Measurements from ENCODE around the gene SGSH. TPM values are rescaled to one million over a fixed set of nuclear protein-coding genes. Genes with fewer than 3 reads are reported as not detected.

The SGSH gene
- polyA plus RNA-seq, 1 donor (not counting 4 experiments of a cell fraction or from before 2014, with no cell fraction given): 9.6 TPM

DNA sequence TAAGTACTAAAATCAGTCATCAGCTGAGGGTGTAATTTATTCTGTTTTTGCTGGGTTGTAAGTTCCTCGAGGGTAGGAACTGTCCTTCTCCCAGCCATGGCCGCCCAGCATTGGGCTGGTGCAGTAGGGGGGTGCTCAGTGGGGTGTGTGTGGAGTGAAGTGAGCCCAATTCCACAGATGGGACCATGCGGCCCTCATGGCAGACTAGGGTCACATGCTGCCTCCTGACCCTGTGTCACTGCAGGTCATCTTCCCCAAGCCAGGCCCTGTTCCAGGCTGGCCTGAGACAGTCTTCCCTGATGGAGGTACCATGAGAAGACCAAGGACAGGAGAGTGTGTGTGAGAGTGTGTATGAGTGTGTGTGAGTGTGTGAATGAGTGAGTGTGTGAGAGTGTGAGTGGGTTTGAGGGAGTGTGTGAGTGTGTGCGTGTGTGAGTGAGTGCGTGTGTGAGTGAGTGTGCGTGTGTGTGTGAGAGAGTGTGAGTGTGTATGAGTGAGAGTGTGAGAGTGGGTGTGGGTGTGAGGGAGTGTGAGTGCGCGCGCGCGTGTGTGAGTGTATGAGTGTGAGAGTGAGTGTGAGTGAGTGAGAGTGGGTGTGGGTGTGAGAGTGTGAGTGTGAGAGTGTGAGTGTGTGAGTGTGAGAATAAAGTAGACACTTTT is 3.8 kb upstream of the SGSH start:
- TF ChIP-seq EZH2 (IDR thresholded peaks at IDR 0.05; ENCODE audit: low read length): no peak
- TF ChIP-seq, protein P1, sequence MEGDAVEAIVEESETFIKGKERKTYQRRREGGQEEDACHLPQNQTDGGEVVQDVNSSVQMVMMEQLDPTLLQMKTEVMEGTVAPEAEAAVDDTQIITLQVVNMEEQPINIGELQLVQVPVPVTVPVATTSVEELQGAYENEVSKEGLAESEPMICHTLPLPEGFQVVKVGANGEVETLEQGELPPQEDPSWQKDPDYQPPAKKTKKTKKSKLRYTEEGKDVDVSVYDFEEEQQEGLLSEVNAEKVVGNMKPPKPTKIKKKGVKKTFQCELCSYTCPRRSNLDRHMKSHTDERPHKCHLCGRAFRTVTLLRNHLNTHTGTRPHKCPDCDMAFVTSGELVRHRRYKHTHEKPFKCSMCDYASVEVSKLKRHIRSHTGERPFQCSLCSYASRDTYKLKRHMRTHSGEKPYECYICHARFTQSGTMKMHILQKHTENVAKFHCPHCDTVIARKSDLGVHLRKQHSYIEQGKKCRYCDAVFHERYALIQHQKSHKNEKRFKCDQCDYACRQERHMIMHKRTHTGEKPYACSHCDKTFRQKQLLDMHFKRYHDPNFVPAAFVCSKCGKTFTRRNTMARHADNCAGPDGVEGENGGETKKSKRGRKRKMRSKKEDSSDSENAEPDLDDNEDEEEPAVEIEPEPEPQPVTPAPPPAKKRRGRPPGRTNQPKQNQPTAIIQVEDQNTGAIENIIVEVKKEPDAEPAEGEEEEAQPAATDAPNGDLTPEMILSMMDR (optimal IDR thresholded peaks at IDR 0.05 in 1 of 3, IDR thresholded peaks at IDR 0.05 in 1 of 3, conservative IDR thresholded peaks at IDR 0.05 in 1 of 3; ENCODE audit: extremely low read depth in 1 of 3, insufficient read depth in 2 of 3, low read length in 3 of 3): no peak
- no peak overlapping the region for H2AFZ ChIP-seq (ENCODE audit: control insufficient read depth, low read length)
- H4K20me1 ChIP-seq (ENCODE audit: control insufficient read depth, extremely low read depth, insufficient read depth, low read length): no peaks in the 10 kb centered on the region
- H3K9me1 ChIP-seq (ENCODE audit: control insufficient read depth, extremely low read depth, insufficient read depth, low read length): no peaks in the 10 kb centered on the region
- no peaks in the 10 kb centered on the region for H3K36me3 ChIP-seq (ENCODE audit: control insufficient read depth in 2 of 2, extremely low read depth in 1 of 2, insufficient read depth in 2 of 2, low read length in 2 of 2)
- H3K79me2 ChIP-seq (ENCODE audit: control insufficient read depth, insufficient read depth, low read length): no peaks in the 10 kb centered on the region
- H3K27me3 ChIP-seq (ENCODE audit: control insufficient read depth, extremely low read depth, insufficient read depth, low read length): no peaks in the 10 kb centered on the region
- no peak overlapping the region for H3K4me2 ChIP-seq (ENCODE audit: control insufficient read depth, extremely low read depth, insufficient read depth, low read depth, low read length)
- H3K27ac ChIP-seq (ENCODE audit: control insufficient read depth, insufficient read depth, low read length): no peak overlapping the region
- no peaks in the 10 kb centered on the region for H3K9me3 ChIP-seq (ENCODE audit: control insufficient read depth, low read depth, low read length)
- H3K4me1 ChIP-seq (ENCODE audit: control insufficient read depth, extremely low read depth, insufficient read depth, low read length): peaks cover 7% of the 10 kb centered on the region
- no peak overlapping the region for H3K9ac ChIP-seq (ENCODE audit: control insufficient read depth, extremely low read depth, insufficient read depth, low read length)
- dilution Hi-C loops (cut with MboI; ENCODE audit: extremely low pct_ligation_motif_present, low sequenced_read_pairs): no loop called here
- DNase-seq (ENCODE audit: low read depth, low spot score): no peak
- no peak overlapping the region for H3K4me3 ChIP-seq (ENCODE audit: control insufficient read depth in 2 of 3, extremely low read depth in 1 of 3, insufficient read depth in 2 of 3, low read depth in 1 of 3, low read length in 3 of 3)
- FAIRE-seq: no peak

DNA sequence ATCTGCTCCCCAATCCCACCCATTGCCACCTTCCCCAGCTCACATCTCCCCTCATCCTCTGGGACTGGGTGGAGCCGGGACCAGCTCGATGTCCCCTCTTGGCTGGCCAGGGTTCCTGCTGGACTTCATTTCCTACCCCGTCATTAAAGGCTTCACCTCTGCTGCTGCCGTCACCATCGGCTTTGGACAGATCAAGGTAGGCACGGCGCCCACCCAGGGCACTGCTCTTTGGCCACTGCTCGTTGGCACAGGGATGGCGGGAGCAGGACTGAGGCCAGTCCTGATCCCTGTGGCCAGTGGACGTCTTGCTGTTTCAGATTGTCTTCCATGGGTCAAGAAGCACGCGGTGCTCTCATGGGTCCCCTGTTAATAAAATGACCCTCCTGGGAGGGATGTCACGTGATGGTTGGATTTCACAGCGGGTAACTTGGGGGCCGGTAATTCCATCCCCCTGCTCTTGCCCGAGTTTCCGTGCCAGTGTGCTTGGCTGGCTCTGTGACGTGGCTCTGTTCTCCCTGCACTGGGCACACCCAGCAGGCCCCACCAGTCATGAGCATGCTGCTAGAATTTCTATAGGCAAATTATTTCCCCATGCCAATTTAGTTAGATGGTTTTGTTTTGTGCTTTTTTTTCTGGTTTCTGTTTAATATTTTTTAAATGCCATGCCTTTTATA is 3.1 kb upstream of the SGSH start:
- Histone ChIP-seq H3K9ac (ENCODE audit: control insufficient read depth, extremely low read depth, insufficient read depth, low read length) (no peak overlapping the region), H3K9me3 (ENCODE audit: control insufficient read depth, low read depth, low read length) (no peaks in the 10 kb centered on the region), H3K4me2 (ENCODE audit: control insufficient read depth, extremely low read depth, insufficient read depth, low read depth, low read length) (no peak overlapping the region), H3K4me3 (ENCODE audit: control insufficient read depth in 2 of 3, extremely low read depth in 1 of 3, insufficient read depth in 2 of 3, low read depth in 1 of 3, low read length in 3 of 3) (no peak overlapping the region), H4K20me1 (ENCODE audit: control insufficient read depth, extremely low read depth, insufficient read depth, low read length) (no peaks in the 10 kb centered on the region), H3K27me3 (ENCODE audit: control insufficient read depth, extremely low read depth, insufficient read depth, low read length) (no peaks in the 10 kb centered on the region), H3K36me3 (ENCODE audit: control insufficient read depth in 2 of 2, extremely low read depth in 1 of 2, insufficient read depth in 2 of 2, low read length in 2 of 2) (no peaks in the 10 kb centered on the region), H2AFZ (ENCODE audit: control insufficient read depth, low read length) (no peak overlapping the region), H3K4me1 (ENCODE audit: control insufficient read depth, extremely low read depth, insufficient read depth, low read length) (peaks cover 7% of the 10 kb centered on the region), H3K79me2 (ENCODE audit: control insufficient read depth, insufficient read depth, low read length) (no peaks in the 10 kb centered on the region), H3K27ac (ENCODE audit: control insufficient read depth, insufficient read depth, low read length) (no peak overlapping the region), H3K9me1 (ENCODE audit: control insufficient read depth, extremely low read depth, insufficient read depth, low read length) (no peaks in the 10 kb centered on the region)
- TF ChIP-seq EZH2 (IDR thresholded peaks at IDR 0.05; ENCODE audit: low read length): no peak
- TF ChIP-seq, protein P1 (optimal IDR thresholded peaks at IDR 0.05 in 1 of 3, IDR thresholded peaks at IDR 0.05 in 1 of 3, conservative IDR thresholded peaks at IDR 0.05 in 1 of 3; ENCODE audit: extremely low read depth in 1 of 3, insufficient read depth in 2 of 3, low read length in 3 of 3): no peak
- dilution Hi-C loops (cut with MboI; ENCODE audit: extremely low pct_ligation_motif_present, low sequenced_read_pairs): no loop called here
- DNase-seq (ENCODE audit: low read depth, low spot score) (no peak), FAIRE-seq (no peak)
